MV-4-11 (cell line): Measurements from ENCODE around the gene BACH1.

ENCODE experiments used
- DNase-seq: peaks from one replicate; lab custom pipeline; 2025; lab: John Stamatoyannopoulos, UW

Gene BACH1

GRCh38 chr21:29293495-29293894, 5.2 kb upstream of the BACH1 start:
- peak; percentile 96 for DNase-seq

GRCh38 chr21:29295066-29295650, 3.6 kb upstream of the BACH1 start:
- DNase-seq = no peak

- no peak for DNase-seq
These were observed 2.3 kb upstream of the BACH1 start for GRCh38 chr21:29296446-29296845.

- DNase-seq = no peak
These were observed 1.0 kb upstream of the BACH1 start for GRCh38 chr21:29297483-29298347.

GRCh38 chr21:29299046-29299915, 559 bp downstream of the BACH1 start:
- peak; percentile 48 for DNase-seq

- peak; percentile 90 for DNase-seq
These were observed 1.4 kb downstream of the BACH1 start for GRCh38 chr21:29299916-29300806.

- no peak for DNase-seq
These were observed 2.1 kb downstream of the BACH1 start for GRCh38 chr21:29300807-29301138.

- DNase-seq = no peak
These were observed 3.0 kb downstream of the BACH1 start for GRCh38 chr21:29301691-29302090.

GRCh38 chr21:29302359-29302875, 3.7 kb downstream of the BACH1 start:
- no peak for DNase-seq

GRCh38 chr21:29303288-29303687, 4.6 kb downstream of the BACH1 start:
- DNase-seq = no peak

GRCh38 chr21:29304597-29304996, 5.9 kb downstream of the BACH1 start:
- peak; percentile 34 for DNase-seq

- DNase-seq = no peak
These were observed 6.3 kb downstream of the BACH1 start for GRCh38 chr21:29305068-29305467.

- no peak for DNase-seq
These were observed 6.8 kb downstream of the BACH1 start for GRCh38 chr21:29305561-29305960.

GRCh38 chr21:29306920-29307319, 8.2 kb downstream of the BACH1 start:
- no peak for DNase-seq

- no peak for DNase-seq
These were observed 9.2 kb downstream of the BACH1 start for GRCh38 chr21:29307718-29308455.

- DNase-seq = no peak
These were observed 9.7 kb downstream of the BACH1 start for GRCh38 chr21:29308456-29308783.

GRCh38 chr21:29309703-29310102, 11.0 kb downstream of the BACH1 start:
- DNase-seq = no peak

GRCh38 chr21:29311802-29312201, 13.1 kb downstream of the BACH1 start:
- no peak for DNase-seq

GRCh38 chr21:29312981-29313380, 14.3 kb downstream of the BACH1 start:
- no peak for DNase-seq

- no peak for DNase-seq
These were observed 15.1 kb downstream of the BACH1 start for GRCh38 chr21:29313662-29314408.
